HUES48 (cell line): ENCODE results near the gene PROSER2.

ENCODE experiments used
- H3K27ac ChIP-seq: one replicate; pipeline ENCODE4 v1.7.0; 2013; ENCODE audit warnings: low read depth, low read length, inconsistent platforms
- H3K27me3 ChIP-seq: 2 replicates; pipeline ENCODE4 v1.6.1; 2013; ENCODE audit warnings: mild to moderate bottlenecking, low read length; ENCODE audit not compliant: control insufficient read depth, insufficient read depth
- H3K36me3 ChIP-seq: 2 replicates; pipeline ENCODE4 v1.6.1; 2013; ENCODE audit warnings: low read length; ENCODE audit not compliant: control insufficient read depth, insufficient read depth
- H3K4me1 ChIP-seq: 2 replicates; pipeline ENCODE4 v1.6.1; 2013; ENCODE audit warnings: mild to moderate bottlenecking, low read length; ENCODE audit not compliant: control insufficient read depth, insufficient read depth
- H3K4me3 ChIP-seq: 2 replicates; pipeline ENCODE4 v1.5.1; 2013; ENCODE audit warnings: mild to moderate bottlenecking, low read depth, low read length
- H3K9ac ChIP-seq: 2 replicates; pipeline ENCODE4 v1.6.1; 2013; ENCODE audit warnings: mild to moderate bottlenecking, low read depth, low read length, moderate library complexity
- H3K9me3 ChIP-seq: 2 replicates; pipeline ENCODE4 v1.6.1; 2013; ENCODE audit warnings: low read length; ENCODE audit not compliant: control insufficient read depth, insufficient read depth

The PROSER2 gene

GRCh38 chr10:11869743-11870460 is 46.7 kb downstream of the PROSER2 start:
- Histone ChIP-seq H3K27ac (no peak overlapping the region), H3K9ac (no peak overlapping the region), H3K4me1 (peaks cover 6% of the 10 kb centered on the region), H3K36me3 (no peaks in the 10 kb centered on the region), H3K27me3 (no peaks in the 10 kb centered on the region), H3K4me3 (no peak overlapping the region), H3K9me3 (no peaks in the 10 kb centered on the region)

DNA sequence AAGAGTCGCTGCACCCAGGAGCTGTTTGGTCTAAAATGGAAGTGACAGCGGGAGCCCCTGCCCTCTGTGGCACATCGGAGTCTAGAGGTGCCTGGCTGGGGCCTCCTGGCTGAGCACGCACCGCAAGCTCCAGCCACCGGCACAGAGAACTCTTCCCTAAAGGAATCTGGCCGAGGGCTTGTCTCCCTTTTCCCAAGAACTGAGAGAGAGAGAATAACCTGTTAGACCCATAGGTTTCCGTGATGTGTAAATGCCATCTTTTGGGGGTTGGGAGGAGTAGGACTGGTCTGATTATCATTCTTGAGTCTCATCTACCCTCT is 47.3 kb downstream of the PROSER2 start:
- Histone ChIP-seq H3K27ac (no peak overlapping the region), H3K9ac (no peak overlapping the region), H3K4me1 (peaks cover 12% of the 10 kb centered on the region), H3K9me3 (no peaks in the 10 kb centered on the region), H3K4me3 (no peak overlapping the region), H3K27me3 (no peaks in the 10 kb centered on the region), H3K36me3 (no peaks in the 10 kb centered on the region)

GRCh38 chr10:11870900-11871400 is 47.8 kb downstream of the PROSER2 start:
- H3K4me3 ChIP-seq, result no peak overlapping the region
- H3K27me3 ChIP-seq, result no peaks in the 10 kb centered on the region
- no peaks in the 10 kb centered on the region for H3K36me3 ChIP-seq
- no peak overlapping the region for H3K27ac ChIP-seq
- H3K9ac ChIP-seq, result no peak overlapping the region
- no peaks in the 10 kb centered on the region for H3K9me3 ChIP-seq
- H3K4me1 ChIP-seq, result peaks cover 17% of the 10 kb centered on the region

DNA sequence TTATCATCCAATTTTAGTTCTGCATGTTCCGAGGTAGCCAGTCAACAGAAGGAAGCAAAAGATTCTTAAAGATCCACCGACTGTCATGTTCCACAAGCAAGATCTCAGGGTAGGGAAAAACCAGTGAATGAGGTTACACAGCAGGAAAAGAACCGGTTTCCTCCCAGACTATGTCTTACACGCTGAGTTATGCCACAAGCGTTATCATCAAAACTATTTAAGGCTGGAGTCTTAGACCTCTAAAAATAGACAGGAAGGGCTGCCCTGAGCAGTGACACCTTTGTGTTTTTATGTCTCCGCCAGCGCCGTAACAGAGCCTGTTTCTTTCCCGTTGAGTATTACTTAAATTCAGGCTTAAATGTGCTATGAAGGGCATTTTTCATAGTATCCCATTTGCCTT is 48.3 kb downstream of the PROSER2 start:
- Histone ChIP-seq H3K9ac (no peak overlapping the region), H3K9me3 (no peaks in the 10 kb centered on the region), H3K27me3 (no peaks in the 10 kb centered on the region), H3K36me3 (no peaks in the 10 kb centered on the region), H3K4me1 (peaks cover 21% of the 10 kb centered on the region), H3K27ac (no peak overlapping the region), H3K4me3 (no peak overlapping the region)

GRCh38 chr10:11874568-11875493 is 51.7 kb downstream of the PROSER2 start:
- peak overlapping the region; percentile 46 for H3K4me3 ChIP-seq
- H3K36me3 ChIP-seq, result no peaks in the 10 kb centered on the region
- no peaks in the 10 kb centered on the region for H3K9me3 ChIP-seq
- peak overlapping the region; percentile 80 for H3K27ac ChIP-seq
- H3K9ac ChIP-seq, result peak overlapping the region; percentile 39; the same call in 1 of the 2 replicates
- peaks cover 21% of the 10 kb centered on the region for H3K4me1 ChIP-seq
- no peaks in the 10 kb centered on the region for H3K27me3 ChIP-seq

DNA sequence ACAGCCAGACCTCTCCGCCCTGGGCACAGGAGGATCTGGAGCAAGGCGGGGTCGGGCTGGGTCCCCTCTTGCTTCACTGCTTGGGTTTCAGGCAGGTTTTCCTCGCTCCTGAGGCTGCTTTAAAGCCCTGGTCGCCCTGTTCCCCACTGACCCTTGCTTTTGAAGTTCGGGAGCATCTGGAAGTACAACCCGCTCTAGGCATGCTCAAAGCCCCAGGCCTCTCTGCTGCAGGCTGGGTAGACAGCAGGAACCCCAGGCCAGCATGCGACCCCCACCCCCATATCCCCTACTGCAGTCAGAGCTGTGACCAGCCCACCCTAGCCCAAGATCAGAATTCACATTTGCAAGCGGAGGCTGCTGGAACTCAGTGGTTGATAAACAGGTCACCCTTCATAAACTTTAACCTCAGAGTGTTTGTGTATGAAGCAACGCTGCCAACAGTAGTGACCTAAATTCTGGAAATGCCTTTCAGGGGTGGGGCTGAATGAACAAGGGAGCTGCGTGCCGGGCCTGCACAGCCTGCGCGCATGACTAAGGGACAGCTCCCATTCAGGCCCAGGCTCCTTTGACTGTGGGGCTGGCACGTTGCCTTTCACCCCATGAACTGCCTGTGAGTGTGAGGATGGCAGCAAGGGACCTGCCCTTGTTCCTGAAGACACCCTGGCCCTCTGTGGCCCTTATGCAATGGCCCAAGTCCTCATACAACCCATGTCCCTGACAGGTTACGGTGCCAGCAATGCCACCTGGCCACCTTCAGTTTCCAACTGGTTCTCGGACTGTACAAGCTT is 52.5 kb downstream of the PROSER2 start:
- Histone ChIP-seq H3K36me3 (no peaks in the 10 kb centered on the region), H3K4me3 (no peak overlapping the region), H3K27me3 (no peaks in the 10 kb centered on the region), H3K9ac (no peak overlapping the region), H3K27ac (peak overlapping the region; percentile 80), H3K4me1 (peaks cover 21% of the 10 kb centered on the region), H3K9me3 (no peaks in the 10 kb centered on the region)

DNA sequence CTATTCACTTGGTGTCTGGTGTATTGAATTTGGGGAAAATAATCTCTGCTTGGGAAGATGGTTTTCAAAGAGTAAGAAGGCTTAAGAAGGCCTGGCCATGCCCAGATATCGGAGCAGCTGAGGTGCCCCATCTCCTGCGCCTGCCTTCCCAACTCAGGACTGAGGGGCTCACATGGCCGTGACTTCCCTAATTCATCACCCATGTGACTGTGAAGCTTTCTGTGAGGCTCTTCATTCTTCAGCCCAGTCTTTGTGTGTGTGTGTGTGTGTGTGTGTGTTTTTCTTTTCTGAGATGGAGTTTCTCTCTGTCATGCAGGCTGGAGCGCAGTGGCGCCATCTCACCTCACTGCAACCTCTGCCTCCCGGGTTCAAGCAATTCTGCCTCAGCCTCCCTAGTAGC is 53.2 kb downstream of the PROSER2 start:
- no peak overlapping the region for H3K27ac ChIP-seq

GRCh38 chr10:11876805-11877590 is 53.8 kb downstream of the PROSER2 start:
- Histone ChIP-seq H3K27me3 (no peaks in the 10 kb centered on the region), H3K9ac (no peak overlapping the region), H3K4me1 (peaks cover 21% of the 10 kb centered on the region)

More for the DNA sequence above, 53.2 kb downstream of the PROSER2 start:
- no peaks in the 10 kb centered on the region for H3K9me3 ChIP-seq
- H3K4me3 ChIP-seq, result no peak overlapping the region
- no peaks in the 10 kb centered on the region for H3K27me3 ChIP-seq
- no peak overlapping the region for H3K9ac ChIP-seq
- H3K4me1 ChIP-seq, result peaks cover 21% of the 10 kb centered on the region
- no peaks in the 10 kb centered on the region for H3K36me3 ChIP-seq

DNA sequence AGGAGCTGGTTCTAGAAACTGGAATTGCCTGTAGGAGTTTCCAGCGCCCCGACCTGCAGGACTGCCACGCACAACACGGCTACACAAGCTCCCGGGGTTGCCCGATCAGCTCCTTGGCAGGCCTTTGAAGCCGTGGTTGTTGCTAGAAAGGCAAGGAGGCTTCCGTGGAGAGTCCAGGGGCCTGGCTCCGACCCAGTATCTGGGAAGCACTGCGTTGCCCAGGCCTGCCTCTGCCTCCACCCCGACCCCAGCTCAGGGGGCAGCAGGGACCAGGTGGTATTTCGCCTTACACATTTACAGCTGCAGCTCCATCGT is 54.4 kb downstream of the PROSER2 start:
- Histone ChIP-seq H3K9ac (no peak overlapping the region), H3K4me3 (no peak overlapping the region), H3K36me3 (no peaks in the 10 kb centered on the region), H3K4me1 (peaks cover 21% of the 10 kb centered on the region), H3K27me3 (no peaks in the 10 kb centered on the region), H3K9me3 (no peaks in the 10 kb centered on the region), H3K27ac (no peak overlapping the region)

More at GRCh38 chr10:11876805-11877590, 53.8 kb downstream of the PROSER2 start:
- no peaks in the 10 kb centered on the region for H3K9me3 ChIP-seq
- H3K4me3 ChIP-seq, result no peak overlapping the region
- no peak overlapping the region for H3K27ac ChIP-seq
- no peaks in the 10 kb centered on the region for H3K36me3 ChIP-seq

DNA sequence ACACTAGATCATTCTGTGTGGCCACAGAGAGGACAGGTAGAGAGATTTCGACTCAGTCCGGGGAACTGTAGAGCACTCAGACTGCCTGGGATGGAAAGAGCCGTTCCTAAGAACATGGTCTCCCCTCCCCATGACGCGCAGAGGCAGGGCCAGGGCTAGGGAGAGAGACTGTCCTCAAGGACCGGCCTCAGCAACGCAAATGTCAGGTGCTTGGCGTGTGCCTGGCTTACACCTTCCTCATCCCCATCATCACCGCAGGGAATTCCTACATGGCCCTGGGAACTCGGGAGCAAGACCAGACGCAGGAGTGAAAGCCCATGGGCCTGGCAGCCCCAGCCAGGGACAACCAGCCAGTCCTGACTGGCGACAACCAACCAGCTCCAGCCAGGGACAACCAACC is 55.6 kb downstream of the PROSER2 start:
- peaks cover 21% of the 10 kb centered on the region for H3K4me1 ChIP-seq
- no peaks in the 10 kb centered on the region for H3K27me3 ChIP-seq
- H3K9me3 ChIP-seq, result no peaks in the 10 kb centered on the region
- H3K27ac ChIP-seq, result no peak overlapping the region
- H3K9ac ChIP-seq, result no peak overlapping the region
- H3K4me3 ChIP-seq, result no peak overlapping the region
- no peaks in the 10 kb centered on the region for H3K36me3 ChIP-seq
